NCI-H2107 treated with DMSO at 0.1 percent for 48 hours (cell line): ENCODE measurements around the gene EYA2.
"Not testable (repeated sequence)": the region's sequence is repeated elsewhere in the genome, so short reads cannot be mapped to it uniquely, and the experiment has no call there.

ENCODE experiments used
- DNase-seq: peaks from one replicate; lab custom pipeline; 2025; ENCODE audit not compliant: unreplicated experiment; lab: John Stamatoyannopoulos, UW

The EYA2 gene

DNA sequence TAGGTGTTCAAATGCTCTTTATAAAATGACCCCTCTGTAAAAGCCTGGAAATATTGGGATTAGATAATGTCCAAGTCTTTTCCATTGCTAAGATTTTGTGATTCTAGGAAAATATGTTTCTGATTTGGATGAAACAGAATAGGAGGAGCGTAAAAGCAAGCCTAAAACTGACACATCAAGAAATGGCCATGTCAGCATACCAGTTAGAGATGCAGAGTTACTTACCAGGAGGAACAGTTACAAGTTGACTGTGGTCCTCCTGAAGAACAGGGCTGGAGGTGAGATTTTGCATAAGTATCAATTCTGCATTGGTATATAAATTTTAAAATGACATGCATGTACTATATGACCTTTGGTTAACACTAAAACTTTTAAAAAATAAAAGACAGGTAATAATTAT lies 35.3 kb downstream of the EYA2 start:
- no peak for DNase-seq

DNA sequence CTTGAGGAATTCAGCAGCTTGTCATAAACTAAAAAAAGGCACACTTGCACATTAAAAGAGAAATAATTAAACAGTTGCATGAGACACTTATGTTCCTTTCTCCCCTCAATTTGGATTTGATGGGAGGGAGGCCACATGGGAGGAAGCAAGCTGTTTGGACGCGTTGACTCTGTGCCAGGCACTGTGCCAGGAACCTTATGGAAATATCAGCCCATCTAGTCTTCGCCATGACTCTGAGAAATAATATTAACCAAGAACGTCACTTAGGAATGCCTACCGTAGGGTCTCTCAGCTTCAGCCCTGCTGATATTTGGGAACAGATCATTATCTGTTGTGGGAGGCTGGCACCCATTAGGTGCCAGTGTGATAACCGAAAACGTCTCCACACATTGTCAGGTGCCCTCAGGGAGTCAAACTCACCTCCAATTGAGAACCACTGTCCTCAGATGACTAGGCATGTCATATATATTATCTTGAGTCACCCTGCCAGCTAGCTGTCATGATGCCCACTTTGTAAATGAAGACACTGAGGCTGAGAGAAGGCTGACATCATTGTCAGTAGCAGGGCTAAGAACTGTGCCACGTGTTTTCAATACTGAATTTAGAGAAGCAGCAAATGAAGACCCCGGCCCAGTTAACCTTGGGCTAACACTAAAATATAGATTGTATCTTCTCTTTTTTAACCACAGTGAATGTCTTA lies 36.1 kb downstream of the EYA2 start:
- no peak for DNase-seq

DNA sequence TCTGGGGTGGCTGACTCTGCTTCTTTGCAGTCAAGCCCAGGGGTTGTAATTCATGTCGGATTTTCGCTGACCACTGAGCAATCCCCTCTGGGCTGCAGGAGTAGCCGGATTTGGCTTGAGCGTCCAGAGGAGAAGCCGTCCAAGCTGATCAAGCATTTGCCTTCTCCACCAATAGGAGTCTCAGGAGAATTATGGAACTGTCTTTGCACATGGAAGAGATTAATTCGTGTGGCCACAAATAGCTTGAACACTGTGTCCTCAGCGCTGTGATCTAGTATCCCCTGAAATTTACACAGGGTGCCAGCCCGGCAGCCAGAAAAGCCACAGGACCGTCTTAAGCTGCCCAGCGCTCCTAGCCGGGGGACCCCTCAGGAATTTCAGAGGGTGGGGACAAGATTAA lies 37.1 kb downstream of the EYA2 start:
- no peak for DNase-seq

DNA sequence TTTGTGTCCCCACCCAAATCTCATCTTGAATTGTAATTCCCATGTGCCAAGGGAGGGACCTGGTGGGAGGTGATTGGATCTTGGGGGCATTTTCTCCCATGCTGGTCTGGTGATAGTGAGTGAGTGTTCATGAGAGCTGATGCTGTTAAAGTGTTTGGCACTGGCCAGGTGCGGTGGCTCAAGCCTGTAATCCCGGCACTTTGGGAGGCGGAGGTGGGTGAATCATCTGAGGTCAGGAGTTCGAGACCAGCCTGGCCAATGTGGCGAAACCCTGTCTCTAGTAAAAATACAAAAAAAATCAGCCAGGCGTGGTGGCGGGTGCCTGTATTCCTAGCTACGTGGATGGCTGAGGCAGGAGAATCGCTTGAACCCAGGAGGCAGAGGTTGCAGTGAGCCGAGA lies 37.8 kb downstream of the EYA2 start:
- not testable (repeated sequence) for DNase-seq

DNA sequence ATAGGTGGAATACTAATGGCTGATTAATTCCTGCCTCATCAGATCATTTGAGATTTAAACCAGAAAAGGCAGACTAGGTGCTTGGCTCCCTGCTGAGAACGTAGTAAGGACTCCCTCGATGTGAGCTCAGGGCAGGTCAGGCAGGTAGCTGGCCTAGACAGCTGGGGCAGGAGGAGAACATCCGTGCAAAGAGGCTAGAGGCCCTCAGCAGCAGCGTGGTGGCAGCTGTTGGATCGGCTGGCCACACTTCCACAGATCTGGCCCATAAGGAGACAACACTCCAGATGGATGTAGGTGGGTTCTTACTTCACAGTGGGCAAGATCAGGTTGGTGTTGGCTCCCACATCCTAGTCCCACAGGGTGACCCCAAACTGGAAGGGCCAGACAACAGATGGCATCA lies 38.5 kb downstream of the EYA2 start:
- DNase-seq, result no peak

DNA sequence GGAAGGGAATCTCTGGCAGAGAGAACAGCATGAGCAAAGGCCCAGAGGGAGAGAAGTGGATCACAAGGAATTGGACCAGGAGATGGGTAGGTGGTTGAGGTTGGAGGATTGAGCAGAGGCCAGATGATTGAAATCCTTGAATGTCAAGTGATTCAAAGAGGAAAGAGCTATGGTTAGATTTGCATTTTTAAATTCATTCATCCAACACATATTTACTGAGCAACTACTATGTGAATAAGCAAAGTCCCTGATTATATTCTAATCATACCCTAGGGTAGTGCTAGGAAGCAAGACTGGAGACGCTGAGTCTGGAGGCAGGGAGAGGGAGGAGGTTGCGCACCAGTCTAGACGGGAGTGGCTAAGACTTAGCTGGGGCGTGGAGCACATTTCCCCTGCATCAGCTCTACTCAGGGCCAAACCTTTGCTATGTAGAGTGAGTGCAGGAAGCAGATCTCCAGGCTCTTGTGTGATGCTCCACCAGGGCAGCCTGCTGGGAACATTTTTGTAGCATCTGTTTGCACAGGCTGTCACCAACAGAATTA lies 40.2 kb downstream of the EYA2 start:
- DNase-seq, result no peak

DNA sequence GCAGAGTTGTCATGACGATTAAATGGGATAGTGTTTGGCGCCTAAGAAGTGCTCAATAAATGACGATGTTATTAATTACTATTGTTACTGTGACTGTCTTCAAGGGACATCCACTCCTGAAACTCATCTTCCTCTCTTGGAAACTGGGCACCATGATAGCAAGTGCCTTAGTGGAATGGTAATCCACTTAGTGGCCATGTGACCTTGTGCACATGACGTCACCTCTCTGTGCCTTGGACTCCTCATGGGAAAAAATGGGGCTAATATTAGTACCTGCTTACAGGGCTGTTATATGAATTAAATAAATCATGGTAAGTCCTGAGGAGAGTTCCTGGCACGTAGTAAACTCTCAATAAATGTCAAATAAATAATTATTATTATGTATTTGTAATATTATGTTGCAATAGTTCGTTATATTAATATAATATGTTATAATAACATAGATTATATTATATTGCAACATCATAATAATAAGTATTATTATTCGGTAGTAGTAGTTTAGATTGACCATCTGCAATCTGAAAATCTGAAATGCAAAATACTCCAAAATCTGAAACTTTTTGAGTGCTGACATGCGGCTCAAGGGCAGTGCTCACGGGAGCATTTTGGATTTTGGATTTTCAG lies 40.9 kb downstream of the EYA2 start:
- no peak for DNase-seq

DNA sequence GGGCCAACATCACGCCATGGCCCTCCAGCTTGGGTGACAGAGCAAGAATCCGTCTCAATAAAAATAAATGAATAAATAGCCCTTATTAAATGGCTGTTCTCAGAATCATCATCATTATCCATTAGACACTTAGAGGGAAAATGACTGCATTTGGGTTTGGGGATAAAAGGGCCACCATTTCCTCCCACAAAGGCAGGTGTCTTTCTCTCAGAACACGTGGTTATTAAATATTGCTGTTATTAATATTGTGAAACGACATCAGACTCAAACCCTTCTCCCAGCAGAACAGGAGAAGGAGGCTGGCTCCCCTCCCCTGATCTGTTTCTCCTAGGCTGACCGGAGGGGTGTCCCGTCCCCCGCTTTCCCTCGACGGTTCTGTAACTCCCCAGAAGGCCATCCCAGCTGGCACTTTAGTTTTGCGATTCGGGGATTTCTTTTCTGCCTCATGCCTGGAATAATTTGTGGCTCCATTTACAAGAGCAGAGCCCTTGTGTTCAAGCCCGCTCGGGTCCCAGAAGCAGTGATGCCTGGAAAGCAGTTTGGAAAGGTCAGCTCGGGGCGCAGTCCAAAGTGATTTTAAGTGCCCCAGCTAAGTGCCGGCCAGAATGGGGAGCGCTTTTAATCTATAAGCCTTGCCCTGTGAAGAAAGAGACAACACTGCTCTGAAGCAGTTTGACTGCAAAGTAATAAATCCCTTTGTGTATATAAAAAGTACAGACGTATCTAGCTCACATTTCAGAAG lies 41.9 kb downstream of the EYA2 start:
- no peak for DNase-seq

DNA sequence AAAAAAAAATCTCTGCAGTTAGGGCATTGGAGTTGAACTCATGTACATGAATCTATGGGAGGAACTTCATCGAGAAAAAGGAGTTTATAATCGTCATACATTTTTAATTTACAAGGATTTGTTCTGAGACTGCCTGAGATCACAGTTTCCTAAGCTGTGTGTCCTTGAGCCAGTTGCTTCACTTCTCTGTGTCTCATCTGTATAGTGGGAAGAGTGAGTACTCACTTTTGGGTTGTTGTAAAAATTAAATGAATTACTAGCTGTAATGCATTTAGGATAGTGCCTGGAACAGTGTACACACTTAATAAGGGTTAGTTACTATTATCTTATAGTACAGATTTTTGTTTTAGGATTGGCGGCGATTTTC lies 42.5 kb downstream of the EYA2 start:
- no peak for DNase-seq

DNA sequence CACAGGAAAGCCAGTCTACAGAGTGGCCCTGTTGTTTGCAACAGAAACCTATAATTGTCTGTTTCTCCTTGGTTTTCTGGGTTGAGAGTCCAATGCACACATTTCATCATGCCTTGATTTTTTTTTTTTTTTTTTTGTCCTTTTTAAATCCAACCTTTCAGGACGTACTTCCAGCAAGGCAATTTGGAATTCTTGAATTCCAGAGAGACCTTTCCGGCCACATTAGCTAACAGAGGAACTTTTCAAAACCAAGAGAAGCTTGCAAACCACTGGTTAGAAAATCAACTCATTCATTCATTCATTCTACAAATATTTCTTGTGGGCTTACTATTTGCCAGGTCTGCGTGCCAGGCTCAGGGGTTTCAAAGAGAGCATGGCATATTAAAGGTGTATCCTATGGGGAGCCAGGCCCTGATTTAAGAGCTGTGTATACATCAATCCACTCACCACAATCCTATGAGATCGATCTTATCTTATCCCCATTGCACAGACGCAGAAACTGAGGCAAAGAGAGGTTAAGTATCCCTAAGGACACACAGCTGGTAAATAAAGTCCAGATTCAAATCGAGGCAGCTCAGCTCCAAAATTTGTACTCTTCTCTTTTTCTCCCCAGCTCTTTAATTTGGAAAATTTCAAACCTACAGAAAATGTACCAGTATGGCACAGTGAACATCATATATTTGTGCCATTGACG lies 43.0 kb downstream of the EYA2 start:
- no peak for DNase-seq

DNA sequence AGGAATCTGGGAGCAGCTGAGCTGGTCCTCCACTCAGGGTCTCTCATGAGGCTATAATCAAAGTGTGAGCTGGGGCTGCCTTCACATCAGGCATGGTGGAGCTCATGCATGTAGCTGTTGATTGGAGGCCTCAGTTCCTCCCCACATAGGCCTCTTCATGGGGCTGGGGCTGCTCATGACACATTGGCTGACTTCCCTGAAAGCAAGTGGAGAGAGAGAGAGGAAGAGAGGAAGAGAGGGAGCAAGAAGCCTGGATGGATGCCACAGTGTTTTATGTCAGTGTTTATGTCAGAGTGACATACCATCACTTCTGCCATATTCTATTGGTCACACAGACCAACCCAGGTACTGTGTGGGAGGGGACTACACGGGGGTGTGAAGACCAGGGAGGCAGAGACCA lies 43.8 kb downstream of the EYA2 start:
- DNase-seq, result no peak

DNA sequence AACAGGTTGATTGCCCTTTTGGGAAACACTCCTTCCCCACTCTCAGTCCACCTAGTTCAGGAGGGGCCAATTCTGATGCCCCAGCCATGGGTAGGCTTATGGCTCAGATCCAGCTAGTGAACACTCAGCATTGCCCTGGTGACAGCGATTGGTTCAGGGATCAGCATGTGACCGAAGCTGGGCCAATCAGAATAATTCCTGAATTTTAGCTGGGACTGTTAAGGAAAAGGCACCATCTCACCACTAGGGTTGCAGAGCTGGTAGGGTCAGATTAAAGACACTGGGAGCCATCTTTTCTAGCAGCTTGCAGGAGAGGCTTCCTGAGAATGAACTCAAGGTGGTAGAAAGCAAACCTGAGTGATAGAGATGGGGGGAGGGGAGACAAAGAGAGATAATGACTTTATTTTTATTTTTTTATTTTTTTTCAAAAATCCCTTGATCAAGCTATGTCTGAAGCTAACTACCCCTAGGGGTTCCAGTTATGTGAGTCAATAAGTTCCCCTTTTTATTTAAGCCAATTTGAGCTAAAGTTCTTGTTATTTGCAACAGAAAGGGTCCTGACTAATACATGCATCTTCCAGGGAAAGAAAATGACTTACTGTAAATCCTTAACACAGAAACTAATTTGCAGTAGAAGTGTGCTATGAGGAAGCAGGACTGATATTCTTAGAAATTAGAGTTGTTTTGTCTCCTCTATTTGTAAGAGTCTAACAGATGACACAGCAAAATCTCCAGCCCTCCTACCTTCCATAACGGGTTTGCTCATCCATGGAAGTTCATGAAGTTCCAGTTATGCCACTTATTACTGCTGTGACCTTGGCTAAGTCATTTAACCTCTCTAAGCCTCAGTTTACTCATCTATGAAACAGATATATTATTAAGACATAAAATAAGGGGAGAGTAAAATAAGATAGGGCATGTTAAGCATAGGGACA lies 44.7 kb downstream of the EYA2 start:
- DNase-seq, result no peak

DNA sequence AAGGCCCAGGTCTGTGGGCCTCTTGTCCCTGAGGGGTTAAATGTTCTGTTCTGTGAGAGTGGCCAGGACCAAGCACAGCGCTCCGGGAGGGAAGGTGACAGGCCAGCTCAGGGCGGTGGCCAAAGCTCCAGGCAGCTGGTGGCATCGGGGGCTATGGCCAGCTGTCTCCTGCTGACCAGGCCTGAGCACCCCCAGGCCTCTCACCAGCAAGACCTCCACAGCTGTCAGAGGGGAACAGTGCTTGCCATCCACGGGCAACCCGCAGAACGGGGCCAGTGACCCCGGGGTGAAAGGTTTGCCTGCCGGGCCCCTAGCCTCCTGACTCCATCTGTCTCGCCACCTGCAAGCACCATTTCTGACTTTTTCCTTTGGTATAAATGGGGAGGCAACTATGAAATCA lies 46.0 kb downstream of the EYA2 start:
- no peak for DNase-seq

DNA sequence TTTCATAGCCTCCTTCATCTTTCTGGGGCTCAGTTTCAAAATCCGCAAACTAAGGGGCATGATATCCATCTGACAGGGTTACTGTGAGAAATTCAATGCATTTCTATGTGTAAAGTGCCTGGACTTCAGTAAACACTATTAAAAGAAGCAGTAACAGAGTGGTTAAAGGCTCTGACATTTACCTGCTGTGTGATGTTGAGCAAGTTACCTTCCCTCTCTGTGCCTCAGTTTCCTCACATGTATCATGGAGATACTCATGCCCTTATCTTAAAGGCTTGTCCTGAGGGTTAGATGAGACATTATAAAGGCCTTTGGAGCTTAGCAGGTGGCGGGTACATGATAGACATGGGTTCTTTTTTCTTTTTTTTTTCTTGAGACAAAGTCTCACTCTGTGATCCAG lies 46.8 kb downstream of the EYA2 start:
- DNase-seq, result no peak

DNA sequence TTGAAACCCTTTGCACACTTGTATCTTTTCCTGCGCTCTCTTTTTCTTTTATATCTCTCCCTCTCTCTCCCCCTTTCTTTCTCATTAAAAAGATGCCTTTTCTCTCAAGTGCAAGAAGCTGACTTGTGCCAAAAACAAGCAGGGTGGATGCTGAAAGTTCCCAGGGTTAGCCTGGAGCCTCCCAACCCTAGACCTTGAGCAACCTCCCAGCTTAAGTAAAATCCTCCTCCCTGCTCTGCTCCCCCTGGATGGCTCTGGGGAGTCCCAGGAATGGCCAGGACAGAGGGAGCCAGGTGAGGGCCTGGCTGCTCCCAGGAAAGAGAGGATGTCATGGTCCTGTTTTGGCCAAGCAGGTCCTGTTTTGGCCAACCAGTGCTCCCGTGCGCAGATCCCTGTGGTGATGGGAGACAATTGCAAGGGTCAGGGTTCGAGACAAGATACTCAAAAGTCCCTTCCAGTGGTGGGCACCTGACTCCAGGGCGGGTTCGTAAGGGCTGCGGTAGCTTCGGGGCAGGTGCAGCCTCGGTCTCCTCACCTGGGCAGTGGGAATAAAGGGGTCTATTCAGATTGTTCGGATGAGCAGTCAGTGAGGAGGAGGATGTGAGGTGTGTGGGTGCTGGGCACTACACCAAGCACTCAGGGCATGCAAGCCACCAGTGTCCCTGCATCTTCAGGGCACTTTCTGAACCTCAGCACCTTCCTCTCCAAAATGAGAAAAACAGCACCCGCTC lies 49.4 kb downstream of the EYA2 start:
- DNase-seq, result no peak

DNA sequence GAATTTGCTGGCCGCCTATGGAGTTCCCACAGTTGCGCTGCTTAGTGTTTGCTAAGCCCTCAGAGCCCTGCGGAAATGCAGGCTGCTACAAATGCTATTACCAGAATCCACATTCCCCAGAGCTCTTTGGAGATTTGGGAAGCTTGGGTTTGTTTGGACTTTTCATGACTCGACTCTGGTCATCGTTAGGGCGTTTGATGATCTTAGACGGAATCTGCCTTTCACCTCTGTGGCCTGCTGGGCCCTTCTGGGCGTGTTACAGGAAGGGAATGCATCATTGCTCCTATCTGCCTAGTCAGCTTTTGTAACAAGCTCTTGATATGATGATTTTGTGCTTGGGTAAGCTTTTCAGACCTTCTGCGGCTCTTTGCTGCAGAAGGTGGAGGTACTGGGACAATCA lies 50.8 kb downstream of the EYA2 start:
- DNase-seq, result no peak

DNA sequence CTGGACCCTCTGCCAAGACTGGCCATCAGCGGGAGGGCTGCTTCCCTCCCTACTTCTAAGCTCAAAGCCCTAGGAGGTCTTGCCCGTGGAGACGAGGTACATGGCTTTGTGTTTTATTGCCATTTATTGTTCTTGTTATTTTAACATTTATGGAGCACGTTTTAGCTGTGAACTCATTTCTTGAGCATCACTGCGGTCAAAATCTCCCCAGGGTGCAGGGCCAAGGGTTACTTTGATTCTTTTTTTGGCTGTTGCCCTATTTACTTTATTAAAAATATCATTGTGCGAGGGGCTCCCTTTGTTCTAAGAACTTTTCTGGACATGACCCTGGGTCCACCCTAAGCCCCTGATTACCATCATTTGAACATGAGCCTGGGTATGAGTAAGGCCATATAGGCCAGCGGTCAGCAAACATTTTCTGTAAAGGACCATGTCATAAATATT lies 51.6 kb downstream of the EYA2 start:
- DNase-seq, result no peak

DNA sequence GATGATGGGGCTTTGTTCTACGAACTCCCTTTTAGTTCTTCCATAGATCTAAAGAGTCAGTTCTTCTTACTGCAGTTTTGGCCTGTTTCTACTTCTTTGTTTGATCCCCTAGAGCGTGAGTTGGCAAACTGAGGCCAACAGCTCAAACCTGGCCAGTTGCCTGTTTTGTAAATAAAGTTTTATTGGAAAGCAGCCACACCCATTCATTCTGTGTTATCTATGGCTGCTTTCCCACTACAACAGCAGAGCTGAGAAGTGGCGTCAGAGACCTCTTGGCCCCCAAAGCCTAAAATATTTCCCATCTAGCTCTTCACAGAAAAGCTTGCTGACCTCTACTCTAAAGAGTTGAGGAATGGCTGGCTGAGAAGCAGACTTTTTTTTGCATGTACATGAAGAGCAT lies 52.2 kb downstream of the EYA2 start:
- DNase-seq, result no peak

DNA sequence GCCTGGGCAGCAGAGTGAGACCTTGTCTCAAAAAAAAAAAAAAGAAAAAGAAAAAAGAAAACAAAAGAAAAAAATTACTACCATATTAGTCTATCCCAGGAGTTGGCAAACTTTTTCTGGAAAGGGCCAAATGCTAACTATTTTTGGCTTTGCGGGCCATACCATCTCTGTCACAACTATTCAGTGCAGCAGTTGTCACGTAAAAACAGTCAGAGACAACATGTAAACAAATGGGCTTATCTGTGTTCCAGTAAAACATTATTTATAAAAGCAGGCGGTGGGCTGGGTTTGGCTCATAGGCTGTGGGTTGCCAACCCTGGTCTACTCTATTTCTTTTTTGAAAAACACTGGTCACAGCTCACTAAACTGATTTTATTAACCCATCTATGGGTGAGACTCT lies 53.4 kb downstream of the EYA2 start:
- DNase-seq, result no peak

DNA sequence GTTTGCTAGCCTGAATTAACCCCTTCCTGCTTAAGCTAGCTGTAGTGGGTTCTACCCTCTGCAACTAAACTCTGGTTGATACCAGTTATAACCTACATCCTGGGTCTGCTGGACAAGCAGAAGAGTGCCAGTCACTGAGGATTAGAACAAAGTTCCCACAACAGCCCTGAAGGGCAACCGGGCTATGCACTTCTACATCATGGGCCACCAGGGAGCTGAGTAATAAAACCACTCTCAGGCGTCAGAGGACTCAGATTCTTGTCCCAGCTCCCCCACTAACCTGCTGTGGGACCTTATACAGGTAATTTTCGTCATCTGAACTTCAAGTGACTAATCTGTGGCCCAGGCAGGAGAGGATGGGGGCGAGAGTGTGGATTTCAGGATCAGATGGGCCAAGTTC lies 56.8 kb downstream of the EYA2 start:
- DNase-seq, result no peak
